GM23338 (cell line): Measurements from ENCODE around the gene MRPL20. TPM values are rescaled to one million over a fixed set of nuclear protein-coding genes. Genes with fewer than 3 reads are reported as not detected.

Experiments used
- ATAC-seq: fragments of 200-7000 bp; cut with Tn5 transposase; 3 replicates; pipeline ENCODE4 v1.9.1; 2020
- DNase-seq: peaks from one replicate; pipeline ENCODE4 v3.0.0-alpha.2; 2015; ENCODE audit warnings: low spot score
- H2AFZ ChIP-seq: fragments of 200-600 bp; sonication (generic); 2 replicates; pipeline ENCODE4 v1.8.0; 2016; ENCODE audit warnings: antibody characterized with exemption, mild to moderate bottlenecking, moderate library complexity
- H3F3A ChIP-seq: fragments of 200-600 bp; sonication (generic); replicated peaks from 2 replicates; pipeline ENCODE4 v1.8.0; 2017; ENCODE audit warnings: antibody characterized with exemption, mixed run types, low read depth
- H3K27ac ChIP-seq: fragments of 200-600 bp; sonication (generic); 2 replicates; pipeline ENCODE4 v1.6.1; 2016; ENCODE audit warnings: low read depth
- H3K27me3 ChIP-seq: fragments of 200-600 bp; sonication (generic); 2 replicates; pipeline ENCODE4 v1.8.0; 2016; ENCODE audit warnings: mild to moderate bottlenecking, mixed run types, moderate library complexity; ENCODE audit not compliant: insufficient read depth
- H3K36me3 ChIP-seq: fragments of 200-600 bp; sonication (generic); 2 replicates; pipeline ENCODE4 v1.8.0; 2016; ENCODE audit warnings: mild to moderate bottlenecking; ENCODE audit not compliant: insufficient read depth
- H3K4me1 ChIP-seq: fragments of 200-600 bp; sonication (generic); 2 replicates; pipeline ENCODE4 v1.8.0; 2016; ENCODE audit warnings: mild to moderate bottlenecking, moderate library complexity; ENCODE audit not compliant: insufficient read depth
- H3K4me2 ChIP-seq: fragments of 200-600 bp; sonication (generic); 2 replicates; pipeline ENCODE4 v1.7.1; 2017; ENCODE audit warnings: mixed run types
- H3K4me3 ChIP-seq: fragments of 200-600 bp; sonication (generic); 2 replicates; pipeline ENCODE4 v1.6.1; 2016; ENCODE audit warnings: mixed run types
- H3K79me2 ChIP-seq: fragments of 200-600 bp; sonication (generic); replicated peaks from 2 replicates; pipeline ENCODE4 v1.8.0; 2017; ENCODE audit warnings: mild to moderate bottlenecking; ENCODE audit not compliant: insufficient read depth
- H3K9me2 ChIP-seq: fragments of 200-600 bp; sonication (generic); 2 replicates; pipeline ENCODE4 v1.8.0; 2017; ENCODE audit not compliant: insufficient read depth
- H4K20me1 ChIP-seq: fragments of 200-600 bp; sonication (generic); replicated peaks from 2 replicates; pipeline ENCODE4 v1.8.0; 2017; ENCODE audit warnings: mild to moderate bottlenecking; ENCODE audit not compliant: insufficient read depth
- H3K27ac Mint-ChIP-seq: 2 replicates; pipeline ENCODE4 v1.8.0; 2020; ENCODE audit warnings: inconsistent platforms, mild to moderate bottlenecking, moderate library complexity, mixed read lengths
- H3K27me3 Mint-ChIP-seq: 3 replicates; pipeline ENCODE4 v1.8.0; 2022; ENCODE audit warnings: low read depth, mild to moderate bottlenecking, moderate library complexity, mixed read lengths, inconsistent platforms; ENCODE audit not compliant: insufficient read depth, poor library complexity
- H3K36me3 Mint-ChIP-seq: 3 replicates; pipeline ENCODE4 v1.8.0; 2021; ENCODE audit warnings: low read depth, mild to moderate bottlenecking, inconsistent platforms, moderate library complexity, mixed read lengths
- H3K4me1 Mint-ChIP-seq: 3 replicates; pipeline ENCODE4 v1.8.0; 2020; ENCODE audit warnings: mild to moderate bottlenecking, inconsistent platforms, mixed read lengths
- H3K4me3 Mint-ChIP-seq: 3 replicates; pipeline ENCODE4 v1.8.0; 2021; ENCODE audit warnings: moderate library complexity, mild to moderate bottlenecking, inconsistent platforms, mixed read lengths
- H3K9me3 Mint-ChIP-seq: 3 replicates; pipeline ENCODE4 v1.8.0; 2020; ENCODE audit warnings: moderate library complexity, mild to moderate bottlenecking, inconsistent platforms, mixed read lengths
- CREB1 ChIP-seq: fragments of 250-450 bp; sonication (Bioruptor Pico); IDR thresholded peaks from 2 replicates; pipeline ENCODE4 v1.5.0; 2020; ENCODE audit warnings: low read depth, mild to moderate bottlenecking, moderate library complexity
- CTCF ChIP-seq, 2 experiments: fragments of 200-600 bp in 1 of 2; sonication (generic) in 1 of 2; conservative IDR thresholded peaks; 2 replicates each; pipeline versions ENCODE4 v1.5.1 to v1.6.1; 2016 to 2017; ENCODE audit warnings: antibody characterized with exemption in 2 of 2, low read depth in 2 of 2, mild to moderate bottlenecking in 2 of 2, moderate library complexity in 1 of 2
- ETS1 ChIP-seq: IDR thresholded peaks from 2 replicates; pipeline ENCODE4 v1.6.1; 2016; ENCODE audit warnings: antibody characterized with exemption
- EZH2 ChIP-seq: fragments of 200-600 bp; sonication (generic); IDR thresholded peaks from one replicate; pipeline ENCODE4 v1.8.0; 2017; ENCODE audit warnings: antibody characterized with exemption, mild to moderate bottlenecking, low read depth; ENCODE audit not compliant: unreplicated experiment
- EZH2phosphoT487 ChIP-seq: fragments of 200-600 bp; sonication (generic); IDR thresholded peaks from one replicate; pipeline ENCODE4 v1.8.1; 2018; ENCODE audit warnings: antibody characterized with exemption; ENCODE audit not compliant: unreplicated experiment
- JUNB ChIP-seq: IDR thresholded peaks from one replicate; pipeline ENCODE4 v1.6.1; 2016; ENCODE audit warnings: antibody characterized with exemption; ENCODE audit not compliant: unreplicated experiment
- NANOG ChIP-seq: IDR thresholded peaks from 2 replicates; pipeline ENCODE4 v1.6.1; 2016; ENCODE audit warnings: antibody characterized with exemption, borderline replicate concordance
- POLR2AphosphoS5 ChIP-seq: IDR thresholded peaks from 2 replicates; pipeline ENCODE4 v1.6.1; 2016; ENCODE audit warnings: antibody characterized with exemption, low read depth
- REST ChIP-seq: IDR thresholded peaks from one replicate; pipeline ENCODE4 v1.6.1; 2018; ENCODE audit warnings: antibody characterized with exemption; ENCODE audit not compliant: unreplicated experiment
- STAT1 ChIP-seq: IDR thresholded peaks from one replicate; pipeline ENCODE4 v1.6.1; 2016; ENCODE audit warnings: antibody characterized with exemption; ENCODE audit not compliant: unreplicated experiment
- ZNF114 ChIP-seq: fragments of 250-450 bp; sonication (Bioruptor Pico); IDR thresholded peaks from 2 replicates; pipeline ENCODE4 v1.5.0; 2020; ENCODE audit warnings: mild to moderate bottlenecking, moderate library complexity
- ZNF331 ChIP-seq: fragments of 250-450 bp; sonication (Bioruptor Pico); IDR thresholded peaks from 2 replicates; pipeline ENCODE4 v1.5.0; 2020; ENCODE audit warnings: low read depth, mild to moderate bottlenecking, moderate library complexity
- ZNF462 ChIP-seq: fragments of 250-450 bp; sonication (Bioruptor Pico); IDR thresholded peaks from 2 replicates; pipeline ENCODE4 v1.5.0; 2020; ENCODE audit warnings: mild to moderate bottlenecking, moderate library complexity
- polyA plus RNA-seq: library from polyadenylated mRNA; unstranded; fragments of >200 nt; fragmentation: Nextera tagmentation; extraction: Ambion mirVana; gene quantifications from 2 replicates; pipeline ENCODE4 v1.2.1, GENCODE V29; 2016
- total RNA-seq: library from RNA; depleted of rRNA; stranded (reverse); fragments of >200 nt; shearing (Covaris generic); gene quantifications from 2 replicates; pipeline ENCODE4 v1.2.3, GENCODE V29; 2014

The MRPL20 gene
- total and polyA plus RNA-seq, 2 experiments from 2014 or later = 173 to 319 TPM

GRCh38 chr1:1380860-1381259, 26.2 kb downstream of the MRPL20 start (continued):
- TF ChIP-seq ETS1 = no peak
- no peak for TF ChIP-seq CREB1 (CRISPR knock-in tag)

- Mint-ChIP-seq H3K9me3 (no peaks in the 10 kb centered on the region; the same call in 1 of the 3 replicates), H3K27ac (no peak overlapping the region)
- H3K36me3 ChIP-seq = no peaks in the 10 kb centered on the region
- TF ChIP-seq NANOG (no peak), CTCF (conservative IDR thresholded peaks at IDR 0.05; ENCODE audit: low read depth in 2 of 2) (no peak), EZH2 (no peak), STAT1 (no peak), ZNF462 (CRISPR knock-in tag) (no peak), ZNF114 (CRISPR knock-in tag) (no peak), ZNF331 (CRISPR knock-in tag) (no peak), EZH2phosphoT487 (no peak), JUNB (no peak), REST (no peak), POLR2AphosphoS5 (no peak), CREB1 (CRISPR knock-in tag) (no peak)
Measured at GRCh38 chr1:1377540-1378205, 29.4 kb downstream of the MRPL20 start.

More at GRCh38 chr1:1377540-1378205, 29.4 kb downstream of the MRPL20 start:
- H3K4me1 Mint-ChIP-seq = peaks cover 7% of the 10 kb centered on the region
- no peak overlapping the region for H3K4me3 Mint-ChIP-seq
- Histone ChIP-seq H3F3A (peaks cover 13% of the 10 kb centered on the region), H3K4me1 (peaks cover 9% of the 10 kb centered on the region), H3K27me3 (no peaks in the 10 kb centered on the region), H3K9me2 (no peaks in the 10 kb centered on the region), H3K4me3 (no peak overlapping the region), H2AFZ (no peak overlapping the region), H3K79me2 (peaks cover 21% of the 10 kb centered on the region), H3K4me2 (no peak overlapping the region), H3K27ac (no peak overlapping the region), H4K20me1 (peaks cover 7% of the 10 kb centered on the region)
- H3K27me3 Mint-ChIP-seq = peaks cover 5% of the 10 kb centered on the region
- DNase-seq (no peak), ATAC-seq (no peak)
- peaks cover 9% of the 10 kb centered on the region; the same call in 2 of the 3 replicates for H3K36me3 Mint-ChIP-seq
